Activated CD4-positive, alpha-beta T cell treated with anti-CD3 and anti-CD28 coated beads, Interleukin-2, Interleukin-6, amounts not matched to agents 100 ng/mL and 50 ng/mL, durations not matched to agents 16 hours and 8 hours (primary cell): ENCODE data around the gene DISP3.

Experiments
- DNase-seq: peaks from one replicate; pipeline ENCODE4 v3.0.0-alpha.2; 2020

The DISP3 gene

DNA sequence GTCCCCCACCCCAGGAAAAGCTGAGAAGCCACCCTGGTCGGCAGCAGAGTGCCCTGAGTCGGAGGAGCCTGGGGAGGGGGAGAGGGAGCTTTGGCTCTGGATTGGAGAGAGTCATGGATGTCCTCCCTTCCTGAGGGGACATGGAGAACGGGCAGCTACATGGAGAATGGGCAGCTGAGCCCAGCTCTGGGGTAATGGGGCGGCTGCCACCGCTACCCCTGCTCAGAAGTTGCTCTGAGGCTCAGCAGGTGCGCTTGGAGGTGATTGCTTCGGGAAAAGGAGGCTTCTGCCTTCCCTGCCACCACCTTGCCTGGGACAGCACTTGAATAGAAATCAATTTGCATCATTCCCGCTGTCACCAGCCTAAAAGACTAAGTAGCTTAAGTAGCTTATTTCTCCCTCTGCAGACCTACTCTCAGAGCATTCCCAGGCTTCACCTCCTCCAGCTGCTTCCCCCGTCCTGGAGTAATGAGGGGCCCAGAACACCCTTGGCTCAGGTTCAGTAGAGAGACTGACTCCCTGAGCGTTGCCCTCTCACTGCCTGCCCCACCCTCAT, 8.3 kb downstream of the DISP3 start:
- DNase-seq = no peak

DNA sequence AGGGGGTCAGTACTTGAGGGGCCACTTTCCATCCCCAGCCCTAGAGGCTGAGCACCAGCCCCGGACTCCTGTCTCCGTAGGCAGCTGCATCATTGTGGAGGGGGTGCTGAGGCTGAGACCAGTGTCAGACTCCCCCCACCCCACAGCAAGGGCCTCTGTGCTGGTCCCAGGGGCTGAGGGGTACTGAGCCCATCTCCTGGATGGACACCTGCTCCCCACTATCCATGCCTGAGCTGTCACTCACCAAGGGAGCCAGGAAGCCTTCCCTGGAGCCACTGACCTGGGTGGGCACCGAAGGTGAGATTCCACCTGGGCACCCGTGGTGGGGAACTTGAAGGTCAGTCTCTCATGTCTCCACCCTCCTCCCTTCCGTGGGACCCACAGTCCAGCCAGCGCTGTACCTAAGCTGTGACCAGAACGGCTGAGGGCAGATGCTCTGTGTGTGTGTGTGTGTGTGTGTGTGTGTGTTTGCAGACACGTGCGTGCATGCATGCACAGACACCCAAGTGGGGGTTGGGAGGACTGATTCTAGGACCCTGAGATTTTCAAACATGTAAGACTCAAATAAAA, 9.3 kb downstream of the DISP3 start:
- no peak for DNase-seq

DNA sequence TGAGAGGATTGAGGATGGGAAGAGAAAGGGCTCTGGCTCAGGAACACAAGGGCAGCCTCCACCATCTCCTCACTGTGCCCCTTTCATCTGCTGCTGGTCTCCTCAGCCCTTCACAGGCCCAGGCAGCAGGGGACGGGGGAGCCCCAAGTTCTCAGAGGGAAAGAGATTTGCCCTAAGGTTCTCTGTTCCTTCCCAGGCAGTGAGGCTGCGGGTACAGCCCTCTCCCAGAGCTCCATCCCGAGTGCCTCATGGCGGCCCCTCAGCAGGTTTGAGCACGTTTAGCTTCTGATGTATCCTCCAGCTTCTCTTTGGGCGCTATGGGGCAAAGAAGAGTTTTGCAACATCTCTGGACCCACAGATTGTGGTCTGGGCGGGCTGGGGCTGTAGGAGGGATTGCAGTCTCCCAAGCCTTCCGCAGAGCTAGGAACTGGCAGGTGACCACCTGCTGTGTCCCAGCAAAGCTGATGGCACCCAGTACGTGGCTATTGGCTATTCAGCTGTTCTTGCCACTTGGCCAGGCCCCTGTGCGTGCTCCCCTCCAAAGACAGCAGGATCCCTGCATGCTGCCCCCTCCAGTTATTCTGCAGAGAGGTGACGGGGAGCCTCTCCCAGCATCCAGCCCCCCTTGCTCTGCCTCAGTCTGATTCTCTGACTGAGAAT, 10.1 kb downstream of the DISP3 start:
- no peak for DNase-seq

DNA sequence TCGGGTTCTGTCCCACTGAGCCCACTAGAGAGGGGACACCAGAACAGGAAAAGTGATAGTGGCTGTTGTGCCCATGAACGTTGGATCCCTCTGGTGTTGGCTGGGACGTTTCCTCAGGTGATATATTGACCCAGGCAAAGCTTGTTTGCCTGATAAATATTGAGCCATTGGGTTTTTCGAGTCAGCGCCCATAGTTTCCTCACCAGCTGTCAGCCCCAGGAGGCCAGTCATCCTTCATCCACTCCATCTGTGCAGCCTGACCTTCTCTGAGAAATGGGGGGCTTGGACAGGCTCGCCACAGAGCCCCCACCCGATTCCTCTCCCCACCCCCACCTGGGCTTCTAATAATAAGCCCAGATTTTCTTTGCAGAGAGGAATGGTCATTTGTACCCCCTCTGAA, 13.3 kb downstream of the DISP3 start:
- DNase-seq = no peak

DNA sequence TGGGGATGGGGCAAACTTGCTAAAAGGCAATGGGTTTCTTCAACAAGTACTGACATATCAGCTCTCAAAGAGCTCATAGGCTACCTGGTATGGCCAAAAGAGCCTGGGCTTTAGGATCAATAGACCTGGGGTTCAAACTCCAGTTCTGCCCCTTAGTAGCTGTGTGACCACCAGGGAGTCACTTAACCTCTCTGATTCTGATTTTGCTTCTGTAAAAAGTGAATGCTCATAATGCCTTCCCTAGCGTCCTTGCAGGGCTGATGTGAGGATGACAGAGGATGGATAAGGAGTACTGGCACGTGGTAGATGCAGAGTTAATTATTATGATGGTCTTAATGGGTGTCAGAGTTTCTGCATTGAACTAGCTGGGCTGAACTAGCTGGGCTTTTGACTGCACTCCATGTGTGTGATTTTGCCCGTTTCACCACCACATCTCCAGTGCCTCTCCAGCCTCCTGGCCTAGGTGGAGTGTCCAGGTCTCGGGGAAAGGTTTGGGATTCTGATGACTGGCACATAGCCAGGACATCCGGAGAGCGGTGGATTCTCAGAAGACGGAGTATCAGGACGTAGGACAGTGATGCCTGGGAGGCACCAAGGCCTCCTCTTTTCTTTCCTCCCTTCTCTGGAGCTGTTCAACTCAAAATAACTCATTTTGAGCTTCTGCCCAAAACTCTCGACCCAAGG, 15.2 kb downstream of the DISP3 start:
- DNase-seq = no peak

DNA sequence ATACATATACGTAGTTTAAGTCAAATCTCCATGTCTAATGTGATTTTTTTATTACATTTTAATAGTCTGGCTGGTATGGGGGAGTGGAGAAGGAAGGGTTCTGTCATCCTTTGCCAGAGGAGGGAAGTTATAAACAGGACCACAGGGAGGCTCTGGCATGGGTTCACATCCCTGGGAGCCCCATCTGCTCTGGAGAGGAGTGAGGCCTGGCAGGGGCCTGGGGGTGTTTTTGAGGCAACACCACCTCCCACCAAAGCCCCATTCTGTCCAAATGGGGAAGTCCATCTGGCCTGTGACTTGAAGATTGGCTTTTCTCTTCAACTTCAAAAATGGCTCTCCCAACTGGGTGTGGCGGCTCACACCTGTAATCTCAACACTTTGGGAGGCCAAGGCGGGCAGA, 15.8 kb downstream of the DISP3 start:
- no peak for DNase-seq

DNA sequence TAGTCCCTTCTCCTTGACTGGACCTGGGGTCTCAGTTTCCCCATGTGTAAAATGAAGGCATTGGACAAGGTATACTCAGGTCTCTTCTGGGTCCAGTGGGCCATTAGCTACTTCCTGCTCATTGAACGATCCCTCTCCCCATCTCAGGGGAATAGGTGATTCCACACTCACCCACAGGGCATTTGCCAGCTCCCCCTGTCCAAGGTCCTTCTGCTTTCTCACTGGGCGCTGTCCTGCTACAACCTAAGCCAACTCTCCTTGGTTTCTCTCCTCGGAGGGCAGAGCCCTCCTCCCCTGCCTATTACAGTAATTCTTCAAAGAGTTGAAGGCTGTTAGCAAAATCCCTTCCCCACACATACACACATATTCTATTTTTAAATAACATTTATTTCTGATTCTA, 16.6 kb downstream of the DISP3 start:
- DNase-seq = no peak

DNA sequence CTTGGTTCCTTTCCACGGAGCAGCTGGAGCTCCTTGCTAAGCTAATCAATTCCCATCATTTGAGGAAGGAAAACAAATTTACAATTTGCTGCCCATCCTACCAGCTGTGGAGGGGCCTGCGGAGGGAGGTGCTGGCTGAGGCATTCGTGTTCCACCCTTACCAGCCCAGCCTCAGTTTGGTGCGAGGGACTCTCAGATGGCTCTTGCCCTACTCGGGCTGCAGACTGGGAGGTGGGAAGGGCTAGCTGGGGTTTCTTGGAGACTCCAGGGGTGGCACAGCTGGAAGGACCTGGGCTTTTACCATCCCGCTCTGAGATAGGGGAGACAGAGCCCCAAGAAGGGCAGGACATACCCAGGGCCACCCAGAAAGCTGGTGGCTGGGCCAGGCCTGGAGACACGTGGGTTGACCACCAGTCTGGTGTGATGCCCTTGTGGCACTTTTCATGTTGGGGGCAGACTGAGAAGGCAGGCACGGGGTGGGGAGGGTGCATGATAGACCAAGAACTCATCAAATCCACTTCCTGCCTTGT, 17.7 kb downstream of the DISP3 start:
- DNase-seq = no peak

DNA sequence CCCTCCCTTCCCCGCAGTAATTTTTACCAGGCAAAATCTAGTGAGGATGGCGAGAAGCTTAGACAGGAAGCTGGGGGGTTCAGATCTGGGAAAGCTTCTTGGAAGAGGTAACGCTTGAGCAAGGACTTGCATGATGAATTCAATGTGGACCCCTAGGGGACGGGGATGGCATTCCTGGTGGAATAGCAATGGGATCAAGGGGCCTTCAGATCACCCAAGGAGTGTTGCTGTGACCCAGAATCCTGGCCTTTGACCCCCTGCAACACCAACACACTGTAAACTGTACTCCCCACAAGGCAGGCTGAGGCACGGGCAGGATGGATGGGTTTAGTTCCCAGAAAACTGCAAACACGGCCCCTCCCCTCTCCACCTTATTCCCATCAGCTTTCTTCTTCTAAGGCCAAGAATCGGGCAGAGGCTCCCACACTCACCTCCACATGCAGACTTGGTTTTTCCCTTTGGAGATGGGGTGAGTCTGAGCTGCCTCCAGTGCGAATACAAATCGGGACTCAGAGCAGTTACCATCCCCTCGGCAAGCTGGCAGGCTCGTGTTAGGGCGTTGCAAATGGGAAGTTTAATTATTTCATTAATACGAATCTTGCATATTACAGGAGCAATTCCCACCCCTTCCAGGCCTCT, 20.1 kb downstream of the DISP3 start:
- no peak for DNase-seq

DNA sequence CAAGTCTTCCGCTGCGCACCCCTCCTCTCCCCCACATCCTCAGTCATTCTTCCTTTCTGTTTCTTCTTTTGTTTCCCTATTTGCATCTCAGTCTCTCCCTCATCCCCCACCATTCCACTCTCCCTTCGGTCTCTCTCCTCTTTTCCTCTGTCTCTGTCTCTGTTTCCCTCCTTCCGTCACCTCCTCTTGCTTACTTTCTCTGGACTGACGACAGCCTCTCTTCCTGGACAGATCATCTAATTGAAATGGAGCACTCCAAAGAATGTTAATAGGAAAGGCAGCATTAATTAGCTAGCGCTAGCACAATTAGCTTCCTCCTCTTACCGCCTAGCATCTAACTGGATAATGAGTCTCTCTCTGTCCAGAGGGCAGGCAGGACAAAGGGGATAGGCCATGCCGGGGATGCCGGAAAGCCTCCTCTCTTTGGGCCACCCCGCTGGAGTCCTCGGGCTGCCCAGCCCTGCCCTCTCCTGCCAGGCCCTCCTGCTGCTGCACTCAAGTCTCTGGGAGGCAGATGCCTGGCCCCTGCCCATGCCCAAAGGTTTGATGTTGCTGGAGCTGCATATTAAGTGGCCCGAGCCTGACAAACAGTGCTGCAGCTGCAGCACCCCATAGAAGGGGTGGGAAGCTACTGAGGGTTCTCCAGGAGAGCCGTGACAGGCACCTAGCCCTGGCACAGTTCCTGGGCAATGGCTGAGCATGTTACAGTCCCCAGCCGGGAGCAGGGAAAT, 20.8 kb downstream of the DISP3 start:
- no peak for DNase-seq

DNA sequence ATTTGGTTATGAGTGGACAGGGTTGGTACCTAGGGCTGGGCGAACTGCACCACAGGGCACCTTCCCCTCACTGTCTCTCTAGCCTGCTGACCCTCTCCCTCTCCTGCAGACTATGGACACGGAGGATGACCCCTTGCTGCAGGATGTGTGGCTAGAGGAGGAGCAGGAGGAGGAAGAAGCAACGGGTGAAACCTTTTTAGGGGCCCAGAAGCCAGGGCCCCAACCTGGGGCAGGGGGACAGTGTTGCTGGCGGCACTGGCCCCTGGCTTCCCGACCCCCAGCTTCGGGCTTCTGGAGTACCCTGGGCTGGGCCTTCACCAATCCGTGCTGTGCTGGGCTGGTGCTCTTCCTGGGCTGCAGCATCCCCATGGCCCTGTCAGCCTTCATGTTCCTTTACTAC, 21.9 kb downstream of the DISP3 start:
- no peak for DNase-seq

DNA sequence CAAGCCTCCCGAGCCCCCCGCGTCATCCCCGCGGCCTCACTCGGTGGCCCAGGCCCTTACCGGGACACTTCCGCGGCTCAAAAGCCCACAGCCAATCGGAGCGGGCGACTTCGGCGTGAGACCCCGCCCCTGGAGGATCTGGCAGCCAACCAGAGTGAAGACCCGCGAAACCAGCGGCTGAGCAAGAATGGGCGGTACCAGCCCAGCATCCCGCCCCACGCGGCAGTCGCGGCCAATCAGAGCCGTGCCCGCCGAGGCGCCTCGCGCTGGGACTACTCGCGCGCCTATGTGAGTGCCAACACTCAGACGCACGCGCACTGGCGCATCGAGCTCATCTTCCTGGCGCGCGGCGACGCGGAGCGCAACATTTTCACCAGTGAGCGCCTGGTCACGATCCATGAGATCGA, 22.5 kb downstream of the DISP3 start:
- DNase-seq = peak; percentile 14

DNA sequence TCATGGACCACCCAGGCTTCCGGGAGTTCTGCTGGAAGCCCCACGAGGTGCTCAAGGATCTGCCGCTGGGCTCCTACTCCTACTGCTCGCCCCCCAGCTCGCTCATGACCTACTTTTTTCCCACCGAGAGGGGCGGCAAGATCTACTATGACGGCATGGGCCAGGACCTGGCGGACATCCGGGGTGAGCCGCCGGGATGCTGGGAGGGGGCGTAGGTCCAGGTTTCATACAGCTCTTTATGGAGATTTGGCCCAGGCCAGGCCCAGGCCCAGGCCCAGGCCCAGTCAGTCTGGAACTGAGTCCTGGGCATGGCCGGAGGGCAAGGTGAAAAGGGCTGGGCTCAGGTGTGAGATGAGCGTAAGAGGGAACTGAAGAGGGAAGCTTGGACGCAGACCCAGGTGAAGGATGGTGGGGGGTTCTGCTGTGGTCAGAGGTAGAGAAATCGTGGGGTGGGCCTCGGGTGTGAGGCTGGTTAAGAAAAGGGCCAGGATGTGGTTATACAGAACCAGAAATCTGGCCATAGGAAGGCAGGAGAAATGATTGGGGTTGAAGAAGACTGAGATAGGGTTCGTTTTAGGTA, 23.0 kb downstream of the DISP3 start:
- DNase-seq = no peak

DNA sequence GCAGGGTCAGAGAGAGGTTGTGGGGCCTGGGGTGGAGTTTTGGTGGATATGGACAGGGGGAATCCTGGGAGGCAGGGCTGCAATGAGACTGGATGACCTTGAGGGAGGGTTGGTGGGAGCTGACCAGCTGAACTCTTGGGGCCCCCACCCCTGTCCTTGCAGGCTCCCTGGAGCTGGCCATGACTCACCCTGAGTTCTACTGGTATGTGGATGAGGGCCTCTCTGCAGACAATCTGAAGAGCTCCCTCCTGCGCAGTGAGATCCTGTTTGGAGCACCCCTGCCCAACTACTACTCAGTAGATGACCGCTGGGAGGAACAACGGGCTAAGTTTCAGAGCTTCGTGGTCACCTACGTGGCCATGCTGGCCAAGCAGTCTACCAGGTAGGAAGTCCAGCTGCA, 23.6 kb downstream of the DISP3 start:
- DNase-seq = no peak

DNA sequence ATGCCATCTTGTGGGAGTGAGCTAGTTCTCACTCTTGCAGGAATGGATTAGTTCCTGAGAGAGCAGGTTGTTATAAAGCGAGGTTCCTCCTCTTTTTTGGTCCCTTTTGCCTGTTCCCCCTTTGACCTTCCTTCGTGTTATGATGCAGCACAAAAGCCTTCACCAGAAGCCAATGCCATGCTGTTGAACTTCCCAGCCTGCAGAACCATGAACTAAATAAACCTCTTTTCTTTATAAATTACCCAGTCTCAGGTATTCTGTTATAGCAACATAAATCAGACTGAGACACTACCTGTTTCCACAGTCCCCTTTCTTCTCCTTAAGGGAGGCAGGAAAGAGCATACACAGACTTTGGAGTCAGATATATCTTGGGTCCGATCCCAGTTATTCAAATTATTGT, 25.6 kb downstream of the DISP3 start:
- no peak for DNase-seq

DNA sequence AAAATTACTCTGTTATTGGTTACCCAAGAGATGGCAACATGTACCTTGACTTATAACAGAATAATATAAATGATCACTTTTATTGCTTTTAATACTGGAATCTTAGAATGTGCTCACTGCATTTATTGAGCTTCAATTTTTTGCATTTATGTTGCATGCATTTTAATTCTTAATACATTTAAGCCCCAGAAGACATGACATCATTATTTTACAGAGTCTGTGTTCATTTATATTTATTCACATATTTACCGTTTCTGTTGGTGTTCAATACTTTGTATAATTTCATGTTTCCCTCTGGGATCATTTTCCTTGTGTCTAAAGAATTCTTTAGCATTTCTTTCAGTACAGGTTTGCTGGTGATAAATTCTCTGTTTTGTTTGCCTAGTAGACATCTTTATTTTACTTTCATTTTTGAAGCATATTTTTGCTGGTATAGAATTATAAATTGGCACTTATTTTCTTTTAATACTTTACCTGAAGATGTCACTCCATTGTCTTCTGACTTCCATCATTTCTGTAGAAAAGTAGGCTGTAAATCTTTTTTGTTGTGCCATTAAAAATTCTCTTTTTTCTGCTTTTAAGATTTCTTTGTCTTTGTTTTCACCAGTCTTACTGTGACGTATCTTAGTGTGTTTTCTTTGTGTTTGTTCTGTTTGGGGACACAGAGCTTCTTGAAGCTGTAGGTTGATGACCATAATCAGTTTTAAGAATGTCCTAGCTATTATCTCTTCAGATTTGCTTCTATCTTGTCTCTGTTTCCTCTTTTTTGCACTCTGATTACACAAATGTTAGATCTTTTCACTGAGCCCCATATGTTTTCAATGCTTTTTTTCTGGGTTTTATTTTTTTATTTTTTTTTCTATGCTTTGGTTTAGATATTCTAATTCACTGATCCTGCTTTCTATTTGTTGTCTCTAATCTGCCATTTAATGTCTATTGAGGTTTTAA, 26.9 kb downstream of the DISP3 start:
- no peak for DNase-seq

DNA sequence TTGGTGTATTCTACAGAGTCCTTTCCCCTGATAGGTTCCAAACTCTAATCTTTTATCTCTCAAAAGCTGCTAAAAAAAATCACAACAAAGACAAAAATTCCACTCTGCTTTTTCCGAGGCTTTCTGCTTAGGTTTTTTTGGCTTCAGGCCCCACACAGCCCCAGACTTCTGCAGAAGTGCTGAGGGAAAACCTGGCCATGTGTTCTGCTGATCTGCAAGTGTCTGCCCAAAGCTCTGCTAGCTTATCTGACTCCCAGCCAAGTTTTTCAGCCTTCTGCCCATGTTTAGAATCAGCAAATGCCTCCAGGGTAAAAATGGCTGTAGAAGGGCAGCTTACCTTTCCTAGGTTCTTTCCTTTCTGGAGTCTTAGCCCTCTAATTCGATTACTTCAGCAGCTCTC, 28.4 kb downstream of the DISP3 start:
- no peak for DNase-seq

DNA sequence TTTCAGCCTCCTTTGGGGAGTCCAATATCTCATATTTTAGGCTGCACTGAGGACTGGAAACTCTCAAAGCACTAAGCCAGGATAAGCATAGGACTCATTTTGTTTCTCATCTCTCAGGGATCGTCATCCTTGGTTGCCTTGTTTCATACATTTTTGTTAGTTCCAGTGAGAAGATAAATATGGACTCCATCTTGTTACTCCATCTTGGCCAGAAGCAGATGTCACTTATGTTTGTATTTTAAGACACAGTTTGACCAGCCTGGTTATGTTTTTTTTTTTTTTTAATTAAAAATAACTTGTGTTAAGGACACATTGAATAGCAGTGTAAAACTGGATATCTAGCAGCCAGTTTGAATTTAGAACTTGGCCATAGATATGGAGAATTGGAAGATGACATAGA, 34.7 kb downstream of the DISP3 start:
- DNase-seq = no peak

DNA sequence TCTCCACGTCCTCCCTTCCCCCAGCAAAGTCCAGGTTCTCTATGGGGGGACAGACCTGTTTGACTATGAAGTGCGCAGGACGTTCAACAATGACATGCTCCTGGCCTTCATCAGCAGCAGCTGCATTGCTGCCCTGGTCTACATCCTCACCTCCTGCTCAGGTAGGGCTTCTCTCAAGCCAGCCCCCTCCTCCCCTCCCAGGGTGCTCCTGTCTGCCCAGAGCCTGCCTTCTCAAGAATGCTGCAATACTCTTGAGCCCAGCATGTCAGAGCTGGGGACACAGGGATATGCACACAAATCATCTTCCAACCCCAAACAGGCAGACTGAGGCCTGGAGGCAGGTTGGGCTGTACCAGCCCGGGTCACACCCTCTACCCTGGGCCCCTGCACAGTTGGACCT, 35.4 kb downstream of the DISP3 start:
- DNase-seq = no peak

DNA sequence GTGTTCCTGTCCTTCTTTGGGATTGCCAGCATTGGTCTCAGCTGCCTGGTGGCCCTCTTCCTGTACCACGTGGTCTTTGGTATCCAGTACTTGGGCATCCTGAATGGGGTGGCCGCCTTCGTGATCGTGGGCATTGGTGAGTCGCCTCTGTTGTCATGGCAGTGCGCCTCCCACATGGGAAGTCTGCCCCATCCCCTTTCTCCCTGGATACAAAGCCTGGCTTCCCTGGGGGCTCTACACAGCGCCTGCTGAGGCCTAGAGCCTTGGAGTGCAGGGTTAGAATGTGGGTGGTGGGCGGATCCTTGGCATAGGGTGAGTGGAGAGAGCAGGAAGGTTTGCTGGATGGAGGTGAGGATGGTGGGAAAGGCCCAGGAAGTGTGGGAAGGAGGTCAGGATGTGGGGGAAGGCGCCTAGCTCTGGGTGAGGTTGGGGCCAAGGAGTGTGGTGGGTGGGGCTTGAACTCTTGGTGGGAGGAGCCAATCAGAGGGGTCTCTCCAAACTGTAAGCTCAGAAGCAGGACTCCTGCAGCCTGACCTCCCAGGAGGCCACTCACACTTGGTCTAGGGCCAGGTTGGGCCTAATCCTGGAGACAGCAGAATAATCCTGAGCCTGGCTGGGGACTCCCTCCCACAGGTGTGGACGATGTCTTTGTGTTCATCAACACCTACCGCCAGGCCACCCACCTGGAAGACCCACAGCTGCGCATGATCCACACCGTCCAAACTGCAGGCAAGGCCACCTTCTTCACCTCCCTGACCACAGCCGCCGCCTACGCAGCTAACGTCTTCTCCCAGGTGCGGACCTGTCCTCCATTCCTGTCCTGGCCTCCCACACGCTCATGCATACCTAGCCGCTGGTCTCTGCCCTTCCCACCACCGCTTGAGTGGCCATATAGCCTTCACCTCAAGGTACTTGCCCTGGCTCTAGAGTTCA, 36.7 kb downstream of the DISP3 start:
- no peak for DNase-seq
